GM10266 (cell line): ENCODE measurements around the gene COL28A1.

Experiments used
- DNase-seq: peaks from one replicate; pipeline ENCODE4 v3.0.0; 2012; ENCODE audit errors: extremely low spot score
- TF ChIP-seq, protein P1 (sequence below): IDR thresholded peaks from 2 replicates; pipeline ENCODE4 v1.5.1; 2012; ENCODE audit warnings: mild to moderate bottlenecking, low read depth; ENCODE audit not compliant: control insufficient read depth, insufficient read depth; ENCODE audit errors: missing control alignments

COL28A1 gene

DNA sequence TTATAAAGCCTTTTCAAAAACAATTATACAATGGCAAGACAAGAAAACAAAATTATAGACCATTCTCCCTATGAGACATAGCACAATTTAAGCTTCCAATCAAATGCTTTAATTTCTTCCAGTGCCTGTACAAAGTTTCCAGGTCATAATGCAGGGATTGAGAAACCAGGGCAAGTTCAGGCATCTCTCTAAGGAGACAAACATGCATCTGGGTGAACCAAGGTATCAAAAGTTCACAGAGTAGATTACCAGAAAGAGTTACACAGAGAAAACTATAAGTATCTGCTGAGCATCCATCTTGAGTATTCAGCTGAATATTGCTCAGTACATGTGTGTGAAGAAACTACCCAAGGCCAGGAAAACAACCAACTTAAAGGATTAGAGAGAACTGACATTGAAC is 89.1 kb downstream of the COL28A1 start:
- no peak for DNase-seq
- TF ChIP-seq, protein P1, sequence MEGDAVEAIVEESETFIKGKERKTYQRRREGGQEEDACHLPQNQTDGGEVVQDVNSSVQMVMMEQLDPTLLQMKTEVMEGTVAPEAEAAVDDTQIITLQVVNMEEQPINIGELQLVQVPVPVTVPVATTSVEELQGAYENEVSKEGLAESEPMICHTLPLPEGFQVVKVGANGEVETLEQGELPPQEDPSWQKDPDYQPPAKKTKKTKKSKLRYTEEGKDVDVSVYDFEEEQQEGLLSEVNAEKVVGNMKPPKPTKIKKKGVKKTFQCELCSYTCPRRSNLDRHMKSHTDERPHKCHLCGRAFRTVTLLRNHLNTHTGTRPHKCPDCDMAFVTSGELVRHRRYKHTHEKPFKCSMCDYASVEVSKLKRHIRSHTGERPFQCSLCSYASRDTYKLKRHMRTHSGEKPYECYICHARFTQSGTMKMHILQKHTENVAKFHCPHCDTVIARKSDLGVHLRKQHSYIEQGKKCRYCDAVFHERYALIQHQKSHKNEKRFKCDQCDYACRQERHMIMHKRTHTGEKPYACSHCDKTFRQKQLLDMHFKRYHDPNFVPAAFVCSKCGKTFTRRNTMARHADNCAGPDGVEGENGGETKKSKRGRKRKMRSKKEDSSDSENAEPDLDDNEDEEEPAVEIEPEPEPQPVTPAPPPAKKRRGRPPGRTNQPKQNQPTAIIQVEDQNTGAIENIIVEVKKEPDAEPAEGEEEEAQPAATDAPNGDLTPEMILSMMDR: no peak

GRCh38 chr7:7443806-7444350 is 91.8 kb downstream of the COL28A1 start:
- TF ChIP-seq, protein P1: no peak
- DNase-seq: no peak

DNA sequence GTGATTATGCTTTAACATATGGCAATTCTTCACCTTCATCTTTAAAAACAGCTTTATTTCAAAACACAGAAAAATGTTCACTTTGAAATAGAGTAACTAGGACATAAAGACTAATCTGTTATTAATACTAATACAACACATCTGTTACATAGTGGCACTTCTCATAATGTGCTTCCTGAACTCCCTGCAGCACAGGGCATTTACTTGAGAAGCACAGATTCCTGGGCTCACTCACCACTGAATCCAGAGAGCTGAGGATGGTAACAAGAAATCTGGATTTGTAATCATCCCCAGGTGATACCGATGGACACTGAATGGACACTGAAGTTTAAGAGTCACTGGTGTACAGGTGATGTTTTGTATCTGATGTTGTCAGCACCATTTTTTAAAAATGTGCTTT is 96.1 kb downstream of the COL28A1 start:
- TF ChIP-seq, protein P1: no peak

DNA sequence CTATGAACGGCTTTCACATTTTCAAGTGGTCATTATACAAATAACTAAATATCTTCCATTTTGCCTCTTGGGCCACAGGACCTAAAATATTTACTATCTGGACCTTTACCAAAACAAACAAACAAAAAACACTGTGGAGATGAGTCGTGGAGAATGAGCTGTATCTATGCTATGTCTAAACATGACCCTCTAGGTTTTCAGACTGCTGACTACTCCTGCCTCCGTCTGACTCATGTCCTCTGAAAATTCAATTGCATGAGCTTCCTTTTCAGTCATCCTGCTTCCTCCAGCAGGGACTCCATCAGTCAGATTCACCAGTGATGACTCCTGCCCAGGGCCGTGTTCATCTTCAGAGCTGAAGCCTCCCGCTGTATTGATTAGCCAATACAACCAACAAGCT is 96.8 kb downstream of the COL28A1 start:
- TF ChIP-seq, protein P1: no peak
- no peak for DNase-seq

More for the DNA sequence above, 96.1 kb downstream of the COL28A1 start:
- DNase-seq: no peak

- no peak for DNase-seq
Measured at GRCh38 chr7:7435978-7436377, 99.7 kb downstream of the COL28A1 start.

DNA sequence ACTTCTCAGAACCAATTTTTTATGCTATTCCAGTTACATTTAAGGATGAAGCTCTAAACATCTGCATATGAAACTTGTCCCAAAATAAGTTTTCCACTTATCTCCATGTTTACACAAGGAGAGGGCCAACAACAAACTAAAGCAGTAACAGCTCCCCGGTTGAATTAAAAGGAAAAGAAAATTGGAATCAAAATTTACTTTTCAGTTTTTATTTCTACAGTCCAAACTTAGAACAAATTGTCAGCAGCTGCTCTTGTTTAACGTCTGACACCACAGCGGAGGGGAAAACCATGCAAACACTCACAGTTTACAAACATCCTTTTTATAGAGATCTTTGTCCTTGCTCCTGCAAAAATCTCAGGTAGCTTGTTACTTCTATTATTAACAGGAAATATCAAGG is 101.3 kb downstream of the COL28A1 start:
- DNase-seq: no peak
- TF ChIP-seq, protein P1: no peak

More at GRCh38 chr7:7435978-7436377, 99.7 kb downstream of the COL28A1 start:
- TF ChIP-seq, protein P1: no peak

GRCh38 chr7:7433811-7434210 is 101.9 kb downstream of the COL28A1 start:
- DNase-seq: no peak
- TF ChIP-seq, protein P1: no peak
